Cardiac fibroblast (primary cell): Measurements from ENCODE around the gene PTK6.
A peak's percentile ranks its signal among the peaks of the same experiment; 100 is the strongest.

Source experiments
- DNase-seq, 2 donors: peaks; one replicate each; pipeline versions ENCODE4 v3.0.0 to v3.0.0-alpha.2; 2010; ENCODE audit warnings: low read depth in 2 of 2
- H3K4me3 ChIP-seq, 2 donors: replicated peaks in 1 of 2; 1 replicate in 1 of 2; 2 replicates in 1 of 2; pipeline ENCODE4 v1.5.1; 2011; ENCODE audit warnings: low read depth in 2 of 2, low read length in 2 of 2, mild to moderate bottlenecking in 2 of 2, moderate library complexity in 1 of 2
- TF ChIP-seq, protein P1 (sequence below): IDR thresholded peaks from one replicate; pipeline ENCODE4 v1.5.1; 2011; ENCODE audit warnings: low read depth, mild to moderate bottlenecking, low read length, inconsistent platforms

Gene PTK6

DNA sequence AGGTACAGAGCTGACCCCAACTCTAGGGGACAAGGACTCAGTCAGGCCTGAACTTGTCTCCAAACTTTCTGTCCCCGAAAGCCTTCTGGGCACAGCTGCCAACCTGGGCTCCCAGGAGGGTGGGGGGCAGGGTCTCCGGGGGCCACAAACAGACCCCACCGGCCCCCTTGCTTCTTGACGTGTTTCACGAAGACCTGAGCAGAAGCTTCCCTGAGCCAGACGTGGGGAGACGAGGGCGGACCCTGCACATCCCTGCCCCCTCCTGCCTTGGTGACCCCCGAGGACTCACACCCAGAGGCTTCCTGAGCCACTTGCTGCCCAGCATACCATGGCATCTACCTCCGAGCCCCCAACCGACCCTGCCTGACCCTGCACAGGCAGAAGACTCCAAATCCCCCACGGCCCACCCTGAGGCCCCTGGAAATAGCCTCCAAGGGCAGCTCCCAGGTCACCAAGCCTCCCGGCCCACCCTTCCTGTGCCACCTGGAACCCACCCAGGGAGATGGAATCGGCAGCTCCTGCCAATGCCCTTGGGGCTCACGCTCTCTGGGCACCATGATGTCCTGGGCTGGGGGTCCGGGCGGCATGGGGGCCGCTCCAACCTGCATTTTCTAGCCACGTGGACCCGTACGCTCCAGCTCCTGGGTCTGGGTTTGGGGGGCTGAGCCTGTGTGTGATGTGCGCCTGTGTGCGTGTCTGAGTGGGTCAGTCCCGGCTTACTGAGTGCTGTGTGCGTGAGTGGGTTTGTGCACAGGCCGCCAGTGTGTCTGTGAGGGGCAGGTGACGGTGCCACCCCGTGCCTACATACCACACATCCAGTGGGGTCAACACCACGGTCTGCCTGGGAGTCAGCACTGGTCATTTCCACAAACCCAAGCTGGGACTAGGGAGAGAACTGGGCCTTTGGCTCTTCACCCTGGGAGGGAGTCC lies 2.5 kb upstream of the PTK6 start:
- no peak overlapping the region for H3K4me3 ChIP-seq
- TF ChIP-seq, protein P1, sequence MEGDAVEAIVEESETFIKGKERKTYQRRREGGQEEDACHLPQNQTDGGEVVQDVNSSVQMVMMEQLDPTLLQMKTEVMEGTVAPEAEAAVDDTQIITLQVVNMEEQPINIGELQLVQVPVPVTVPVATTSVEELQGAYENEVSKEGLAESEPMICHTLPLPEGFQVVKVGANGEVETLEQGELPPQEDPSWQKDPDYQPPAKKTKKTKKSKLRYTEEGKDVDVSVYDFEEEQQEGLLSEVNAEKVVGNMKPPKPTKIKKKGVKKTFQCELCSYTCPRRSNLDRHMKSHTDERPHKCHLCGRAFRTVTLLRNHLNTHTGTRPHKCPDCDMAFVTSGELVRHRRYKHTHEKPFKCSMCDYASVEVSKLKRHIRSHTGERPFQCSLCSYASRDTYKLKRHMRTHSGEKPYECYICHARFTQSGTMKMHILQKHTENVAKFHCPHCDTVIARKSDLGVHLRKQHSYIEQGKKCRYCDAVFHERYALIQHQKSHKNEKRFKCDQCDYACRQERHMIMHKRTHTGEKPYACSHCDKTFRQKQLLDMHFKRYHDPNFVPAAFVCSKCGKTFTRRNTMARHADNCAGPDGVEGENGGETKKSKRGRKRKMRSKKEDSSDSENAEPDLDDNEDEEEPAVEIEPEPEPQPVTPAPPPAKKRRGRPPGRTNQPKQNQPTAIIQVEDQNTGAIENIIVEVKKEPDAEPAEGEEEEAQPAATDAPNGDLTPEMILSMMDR = no peak
- DNase-seq = no peak

DNA sequence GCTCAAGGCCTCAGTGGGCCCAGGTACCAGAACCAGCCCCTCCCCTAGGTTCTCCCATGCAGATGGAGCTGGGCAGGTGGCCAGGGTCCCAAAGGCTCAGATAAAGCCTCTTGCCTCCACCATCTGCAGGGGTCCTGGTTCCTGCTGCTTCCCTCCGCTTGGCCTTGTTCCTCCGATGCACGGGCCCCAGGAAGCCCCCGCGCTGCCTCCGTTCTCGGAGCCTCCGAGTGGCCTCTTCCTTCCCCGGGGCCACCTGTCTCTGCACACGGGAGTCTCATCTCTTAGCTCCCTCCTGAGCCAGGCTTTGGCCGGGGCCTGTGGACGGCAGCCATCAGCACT lies 1.9 kb upstream of the PTK6 start:
- TF ChIP-seq, protein P1 = no peak
- DNase-seq = no peak
- H3K4me3 ChIP-seq = no peak overlapping the region

DNA sequence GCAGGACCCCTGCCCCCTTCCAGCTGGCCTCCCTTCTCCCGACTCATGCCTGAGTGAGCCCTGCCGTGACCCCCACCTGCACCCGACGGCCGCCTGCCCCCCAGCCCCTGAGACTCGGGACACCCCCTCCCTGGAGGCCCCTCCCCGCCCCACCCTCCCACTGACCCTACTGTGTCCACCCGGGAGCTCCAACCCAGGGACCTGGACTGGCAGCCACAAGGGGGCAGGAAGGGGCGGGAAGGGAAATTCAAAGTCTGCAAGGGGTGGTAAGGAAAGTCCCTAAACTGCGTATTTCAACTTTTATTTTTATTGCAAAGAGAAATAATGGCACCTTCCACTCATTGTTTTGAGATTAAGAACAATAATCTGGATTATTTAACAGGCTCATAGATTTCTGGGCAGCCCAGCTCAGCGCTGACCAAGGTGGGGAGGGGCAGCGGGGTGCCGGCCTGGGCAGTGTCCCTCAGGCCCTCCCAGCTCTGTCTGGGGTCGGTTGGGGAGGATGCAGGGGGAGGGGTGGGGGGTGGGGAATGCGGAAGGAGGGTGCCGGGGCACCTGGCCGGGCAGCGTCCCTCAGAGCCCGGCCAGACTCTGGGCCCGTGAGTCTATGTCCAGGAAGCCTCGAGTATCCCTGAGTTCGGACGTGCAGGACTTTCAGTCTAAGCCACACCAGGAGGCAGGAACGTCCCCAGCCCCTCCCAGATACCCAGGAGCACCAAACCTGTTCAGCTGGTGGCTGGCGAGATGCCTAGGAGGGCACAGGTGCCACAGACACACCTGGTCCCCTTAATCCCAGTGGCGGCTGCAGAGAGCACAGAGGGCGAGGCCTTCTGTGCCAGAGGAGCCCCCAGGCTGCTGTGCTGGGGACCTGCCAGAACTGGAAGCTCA lies 1.3 kb upstream of the PTK6 start:
- DNase-seq = peak in 1 of 2 donors; percentile 38
- peak overlapping the region; percentile 28 to 32 for H3K4me3 ChIP-seq
- TF ChIP-seq, protein P1 = no peak

DNA sequence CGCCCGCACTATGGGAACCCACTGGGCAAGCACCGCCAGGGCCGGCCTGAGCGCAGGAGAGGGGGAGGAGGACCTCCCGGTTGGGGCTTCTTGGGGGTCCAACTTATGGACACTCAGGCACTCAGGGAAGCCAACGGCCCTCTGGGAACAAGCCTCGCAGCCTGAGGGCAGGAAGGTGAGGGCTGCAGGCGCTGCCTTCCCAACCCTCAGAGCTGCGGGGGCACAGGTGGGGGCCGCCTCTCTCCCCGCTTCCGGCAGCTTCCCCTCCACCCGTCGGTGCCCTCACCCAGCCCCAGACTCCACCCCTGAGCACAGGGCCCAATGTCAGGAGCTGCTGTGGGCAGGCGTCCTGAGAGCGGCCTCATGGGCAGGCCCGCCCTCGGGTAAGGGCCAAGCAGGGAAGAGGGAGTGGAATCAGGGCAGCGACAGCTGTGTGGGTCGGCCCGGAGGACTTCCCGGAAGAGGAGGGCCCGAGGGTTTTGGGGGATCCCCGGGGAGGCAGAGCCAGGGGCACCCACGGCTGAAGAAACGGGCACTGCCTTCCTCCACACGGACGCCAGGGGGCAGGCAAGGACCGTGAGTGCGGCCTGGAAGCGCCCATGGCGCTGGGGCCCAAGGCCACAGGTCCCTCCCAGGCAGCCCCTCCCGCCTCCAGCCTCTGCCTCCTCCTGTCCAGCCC lies 488 bp upstream of the PTK6 start:
- peak overlapping the region; percentile 28 to 32 for H3K4me3 ChIP-seq
- TF ChIP-seq, protein P1 = peak; percentile 95
- peak; percentile 89 to 94 for DNase-seq

DNA sequence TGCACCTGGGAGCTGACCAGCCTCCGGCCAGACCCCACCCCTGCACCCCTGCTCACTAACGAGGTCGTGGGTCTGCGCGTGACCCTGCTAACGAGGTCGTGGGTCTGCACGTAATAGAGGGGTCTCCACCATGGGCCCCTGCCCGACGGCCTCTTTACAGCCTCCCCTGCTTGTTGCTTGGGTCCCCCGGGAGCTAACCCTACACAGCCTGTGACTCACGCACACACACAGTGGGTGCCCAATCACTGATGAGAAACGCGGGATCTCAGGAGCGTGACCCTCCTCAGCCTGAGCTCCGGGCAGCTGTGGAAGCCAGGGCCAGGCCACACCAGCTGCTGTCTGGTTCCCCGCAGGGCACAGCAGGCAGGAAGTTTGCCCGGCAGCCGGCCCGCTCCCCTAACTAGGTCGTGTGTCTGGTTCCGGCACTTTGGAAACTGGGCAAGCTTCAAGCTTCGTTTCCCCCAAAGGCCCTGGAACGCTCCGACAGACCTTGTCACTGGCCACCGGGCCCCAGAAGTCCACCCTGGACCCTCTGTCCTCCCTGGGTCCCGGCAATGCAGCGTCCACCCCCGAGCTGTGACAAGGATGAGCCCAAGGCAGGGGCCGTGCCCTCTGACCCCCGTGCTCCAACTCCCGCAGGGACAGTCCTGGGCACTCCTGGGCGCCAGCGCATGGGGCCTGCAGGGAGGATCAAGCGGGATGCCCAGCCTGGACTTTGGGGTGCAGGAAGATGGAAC lies 767 bp downstream of the PTK6 start:
- no peak overlapping the region for H3K4me3 ChIP-seq
- DNase-seq = peak; percentile 26 to 70
- TF ChIP-seq, protein P1 = no peak
